ENCODE measurements around the gene GNAZ. TPM values are rescaled to one million over a fixed set of nuclear protein-coding genes. Genes with fewer than 3 reads are reported as not detected.

Gene GNAZ
- total RNA-seq, 1 donor from 2014 or later = 3.9 TPM

DNA sequence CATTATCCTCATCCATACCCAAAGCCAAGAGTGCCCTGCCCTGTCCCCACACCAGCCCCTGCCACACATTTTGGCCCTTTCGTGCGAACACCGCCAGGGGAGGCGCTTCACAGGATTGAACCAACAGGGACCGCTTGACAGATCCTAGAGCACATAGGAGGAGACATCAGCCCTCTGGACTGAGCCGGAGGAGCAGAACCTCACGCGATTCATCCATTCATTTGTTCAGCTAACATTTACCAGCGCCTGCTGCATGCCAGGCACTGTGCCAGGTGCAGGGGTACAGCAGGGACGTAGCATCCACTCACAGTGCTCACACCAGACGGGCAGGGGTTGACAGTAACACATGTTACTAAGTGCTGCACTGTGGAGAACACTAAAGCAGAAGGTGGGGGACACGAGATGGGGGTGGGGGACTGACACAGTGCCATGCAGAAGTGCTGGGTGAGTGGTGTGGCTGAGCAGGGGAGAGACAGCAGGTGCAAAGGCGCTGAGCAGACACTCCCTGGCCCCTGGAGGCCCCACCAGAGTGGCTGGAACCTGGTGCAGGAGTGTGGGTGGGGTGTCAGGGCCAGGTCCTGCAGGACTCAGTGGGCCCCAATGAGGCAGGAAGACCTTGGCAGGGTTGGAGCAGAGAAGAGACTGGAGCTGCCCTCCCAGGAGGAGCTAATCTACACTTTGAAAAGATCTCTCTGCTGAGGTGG lies 3.4 kb downstream of the GNAZ start:
- peak; percentile 85 for DNase-seq (ENCODE audit: low spot score)
- TF ChIP-seq, protein P1, sequence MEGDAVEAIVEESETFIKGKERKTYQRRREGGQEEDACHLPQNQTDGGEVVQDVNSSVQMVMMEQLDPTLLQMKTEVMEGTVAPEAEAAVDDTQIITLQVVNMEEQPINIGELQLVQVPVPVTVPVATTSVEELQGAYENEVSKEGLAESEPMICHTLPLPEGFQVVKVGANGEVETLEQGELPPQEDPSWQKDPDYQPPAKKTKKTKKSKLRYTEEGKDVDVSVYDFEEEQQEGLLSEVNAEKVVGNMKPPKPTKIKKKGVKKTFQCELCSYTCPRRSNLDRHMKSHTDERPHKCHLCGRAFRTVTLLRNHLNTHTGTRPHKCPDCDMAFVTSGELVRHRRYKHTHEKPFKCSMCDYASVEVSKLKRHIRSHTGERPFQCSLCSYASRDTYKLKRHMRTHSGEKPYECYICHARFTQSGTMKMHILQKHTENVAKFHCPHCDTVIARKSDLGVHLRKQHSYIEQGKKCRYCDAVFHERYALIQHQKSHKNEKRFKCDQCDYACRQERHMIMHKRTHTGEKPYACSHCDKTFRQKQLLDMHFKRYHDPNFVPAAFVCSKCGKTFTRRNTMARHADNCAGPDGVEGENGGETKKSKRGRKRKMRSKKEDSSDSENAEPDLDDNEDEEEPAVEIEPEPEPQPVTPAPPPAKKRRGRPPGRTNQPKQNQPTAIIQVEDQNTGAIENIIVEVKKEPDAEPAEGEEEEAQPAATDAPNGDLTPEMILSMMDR (IDR thresholded peaks at IDR 0.05) = no peak

DNA sequence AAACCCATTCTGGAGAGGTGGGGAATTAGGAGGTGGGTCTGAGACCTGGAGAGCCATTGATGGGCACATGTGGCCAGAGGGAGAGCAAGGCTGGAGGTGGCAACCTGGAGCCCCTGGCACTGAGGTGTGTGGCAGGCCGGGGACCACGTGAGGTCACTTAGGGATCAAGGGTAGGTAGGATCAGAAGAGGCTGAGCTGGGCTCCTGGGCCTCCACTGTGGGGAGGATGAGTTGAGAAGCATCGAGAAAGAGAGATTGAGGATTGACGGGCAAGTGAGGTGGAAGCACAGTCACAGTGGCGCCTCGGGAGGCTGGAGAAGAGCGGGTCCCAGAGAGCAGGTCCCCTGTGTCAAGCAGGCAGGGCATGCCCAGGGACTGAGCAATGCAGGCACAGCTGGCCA lies 4.1 kb downstream of the GNAZ start:
- Mint-ChIP-seq H3K4me1 (ENCODE audit: low read depth) (peaks cover 13% of the 10 kb centered on the region), H3K36me3 (ENCODE audit: low read depth) (no peaks in the 10 kb centered on the region), H3K27me3 (ENCODE audit: low read depth) (no peaks in the 10 kb centered on the region), H3K9me3 (ENCODE audit: low read depth) (no peaks in the 10 kb centered on the region), H3K27ac (ENCODE audit: unreplicated experiment) (no peak overlapping the region), H3K4me3 (ENCODE audit: unreplicated experiment) (no peak overlapping the region)
- peak; percentile 68 for DNase-seq (ENCODE audit: low spot score)
- TF ChIP-seq, protein P1 (IDR thresholded peaks at IDR 0.05) = no peak

More for the DNA sequence above, 3.4 kb downstream of the GNAZ start:
- H3K9me3 Mint-ChIP-seq (ENCODE audit: low read depth) = no peaks in the 10 kb centered on the region
- peaks cover 14% of the 10 kb centered on the region for H3K4me1 Mint-ChIP-seq (ENCODE audit: low read depth)
- H3K27me3 Mint-ChIP-seq (ENCODE audit: low read depth) = no peaks in the 10 kb centered on the region
- no peak overlapping the region for H3K4me3 Mint-ChIP-seq (ENCODE audit: unreplicated experiment)
- no peaks in the 10 kb centered on the region for H3K36me3 Mint-ChIP-seq (ENCODE audit: low read depth)
- H3K27ac Mint-ChIP-seq (ENCODE audit: unreplicated experiment) = no peak overlapping the region

DNA sequence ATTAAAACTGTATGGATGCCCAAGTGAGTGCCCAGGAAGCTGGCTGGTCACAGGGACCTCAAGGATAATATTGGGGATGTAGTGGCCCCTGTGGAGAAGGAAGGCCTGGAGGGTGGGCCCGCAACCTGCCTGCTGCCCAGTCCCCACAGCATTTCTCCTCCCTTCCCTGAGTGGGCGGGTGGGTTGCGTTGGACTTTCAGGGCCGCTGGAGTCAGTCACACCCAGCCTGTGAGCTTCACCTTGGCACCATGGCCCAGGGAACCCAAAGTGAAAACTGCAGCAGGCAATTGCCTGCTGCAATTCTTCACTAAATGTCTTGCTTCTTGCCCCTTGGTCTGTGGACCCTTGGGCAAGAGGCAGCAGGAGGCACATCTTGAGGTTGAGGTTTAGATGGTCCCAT lies 4.7 kb downstream of the GNAZ start:
- no peak overlapping the region for H3K27ac Mint-ChIP-seq (ENCODE audit: unreplicated experiment)
- no peaks in the 10 kb centered on the region for H3K27me3 Mint-ChIP-seq (ENCODE audit: low read depth)
- H3K36me3 Mint-ChIP-seq (ENCODE audit: low read depth) = no peaks in the 10 kb centered on the region
- no peaks in the 10 kb centered on the region for H3K9me3 Mint-ChIP-seq (ENCODE audit: low read depth)
- TF ChIP-seq, protein P1 (IDR thresholded peaks at IDR 0.05) = no peak
- peaks cover 10% of the 10 kb centered on the region for H3K4me1 Mint-ChIP-seq (ENCODE audit: low read depth)
- no peak overlapping the region for H3K4me3 Mint-ChIP-seq (ENCODE audit: unreplicated experiment)
- peak; percentile 77 for DNase-seq (ENCODE audit: low spot score)

DNA sequence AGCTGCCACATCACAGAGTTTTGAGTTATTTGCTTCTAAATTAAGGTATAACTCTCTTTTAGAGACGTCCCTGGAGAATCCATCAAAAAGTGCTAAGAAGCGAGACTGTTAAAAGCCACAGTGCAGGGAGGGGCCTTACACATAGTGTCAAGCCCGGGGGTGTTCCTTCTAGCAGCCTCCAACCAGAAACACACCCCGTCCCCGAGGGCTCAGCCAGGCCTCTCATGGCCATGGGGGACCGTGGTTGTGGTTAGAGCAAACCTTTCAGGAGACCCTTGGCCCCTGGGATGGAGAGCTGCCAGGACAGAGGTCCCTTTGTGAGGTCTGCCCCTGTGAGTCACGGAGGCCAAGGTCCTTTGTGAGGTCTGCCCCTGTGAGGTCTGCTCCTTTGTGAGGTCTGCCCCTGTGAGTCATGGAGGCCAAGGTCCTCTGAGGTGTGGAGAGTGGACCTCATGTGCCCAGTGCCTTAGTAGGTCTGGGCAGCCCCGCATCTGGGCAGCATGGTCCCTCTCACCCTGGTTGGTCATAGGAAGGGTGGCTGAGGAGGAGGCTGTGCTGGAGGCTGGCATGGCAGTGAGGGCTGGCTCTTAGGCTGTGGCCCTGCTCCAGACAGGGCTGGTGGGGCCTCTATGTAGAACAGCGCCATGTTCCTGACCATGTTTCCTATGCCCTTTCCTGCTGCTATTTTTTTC lies 5.4 kb downstream of the GNAZ start:
- Mint-ChIP-seq H3K4me1 (ENCODE audit: low read depth) (peaks cover 10% of the 10 kb centered on the region), H3K36me3 (ENCODE audit: low read depth) (no peaks in the 10 kb centered on the region), H3K27ac (ENCODE audit: unreplicated experiment) (no peak overlapping the region), H3K4me3 (ENCODE audit: unreplicated experiment) (no peak overlapping the region), H3K27me3 (ENCODE audit: low read depth) (no peaks in the 10 kb centered on the region), H3K9me3 (ENCODE audit: low read depth) (no peaks in the 10 kb centered on the region)
- DNase-seq (ENCODE audit: low spot score) = peak; percentile 51
- TF ChIP-seq, protein P1 (IDR thresholded peaks at IDR 0.05) = no peak

DNA sequence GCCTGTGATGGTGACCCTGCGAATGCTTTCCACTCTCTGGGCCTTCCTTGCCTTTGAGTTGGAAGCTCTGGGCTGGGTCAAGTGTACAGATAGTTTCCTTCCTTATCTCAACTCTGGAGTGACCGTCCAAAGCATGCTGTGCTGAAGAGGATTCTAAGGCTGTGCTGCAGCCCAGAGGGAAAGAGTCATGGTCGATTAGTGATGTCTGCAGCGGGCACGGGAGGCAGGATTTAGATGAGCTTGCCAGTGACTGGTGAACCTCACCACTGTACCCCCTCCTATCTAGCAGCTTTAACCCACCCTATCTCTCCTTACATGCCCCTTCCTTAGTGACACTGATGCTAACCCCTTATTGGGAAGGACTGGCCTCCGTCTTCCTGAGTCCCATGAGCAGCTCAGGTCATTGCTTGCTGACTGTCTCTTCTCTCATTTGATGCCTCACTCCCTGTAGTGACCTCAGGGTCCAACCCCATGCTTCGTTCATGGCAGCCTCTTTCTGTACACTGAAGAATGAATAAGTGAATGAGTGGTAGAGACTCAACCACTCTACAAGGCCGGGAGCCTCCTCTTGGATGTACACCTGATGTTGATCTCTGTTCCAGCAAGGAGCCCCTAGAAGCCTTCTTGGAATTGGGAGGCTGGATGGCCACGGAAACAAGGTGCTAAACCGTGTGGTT lies 6.7 kb downstream of the GNAZ start:
- TF ChIP-seq, protein P1 (IDR thresholded peaks at IDR 0.05) = no peak
- no peak for DNase-seq (ENCODE audit: low spot score)
- H3K36me3 Mint-ChIP-seq (ENCODE audit: low read depth) = no peaks in the 10 kb centered on the region
- H3K4me1 Mint-ChIP-seq (ENCODE audit: low read depth) = peaks cover 6% of the 10 kb centered on the region
- no peak overlapping the region for H3K4me3 Mint-ChIP-seq (ENCODE audit: unreplicated experiment)
- no peaks in the 10 kb centered on the region for H3K27me3 Mint-ChIP-seq (ENCODE audit: low read depth)
- no peak overlapping the region for H3K27ac Mint-ChIP-seq (ENCODE audit: unreplicated experiment)
- H3K9me3 Mint-ChIP-seq (ENCODE audit: low read depth) = no peaks in the 10 kb centered on the region
